Measurements from ENCODE around the gene MASP2. TPM values are rescaled to one million over a fixed set of nuclear protein-coding genes. Genes with fewer than 3 reads are reported as not detected.

The MASP2 gene
- total RNA-seq, 1 experiment from 2014 or later = 0.25 TPM

DNA sequence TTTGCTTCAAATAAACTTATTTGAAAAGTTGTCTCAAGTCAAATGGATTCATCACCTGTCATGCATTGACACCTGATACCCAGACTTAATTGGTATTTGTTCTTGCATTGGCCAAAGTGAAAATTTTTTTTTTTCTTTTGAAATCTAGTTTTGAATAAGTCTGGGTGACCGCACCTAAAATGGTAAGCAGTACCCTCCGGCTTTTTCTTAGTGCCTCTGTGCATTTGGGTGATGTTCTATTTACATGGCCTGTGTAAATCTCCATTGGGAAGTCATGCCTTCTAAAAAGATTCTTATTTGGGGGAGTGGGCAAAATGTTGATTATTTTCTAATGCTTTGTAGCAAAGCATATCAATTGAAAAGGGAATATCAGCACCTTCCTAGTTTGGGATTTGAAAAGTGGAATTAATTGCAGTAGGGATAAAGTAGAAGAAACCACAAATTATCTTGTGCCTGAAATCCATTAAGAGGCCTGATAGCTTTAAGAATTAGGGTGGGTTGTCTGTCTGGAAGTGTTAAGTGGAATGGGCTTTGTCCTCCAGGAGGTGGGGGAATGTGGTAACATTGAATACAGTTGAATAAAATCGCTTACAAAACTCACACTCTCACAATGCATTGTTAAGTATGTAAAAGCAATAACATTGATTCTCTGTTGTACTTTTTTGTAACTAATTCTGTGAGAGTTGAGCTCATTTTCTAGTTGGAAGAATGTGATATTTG lies 22.7 kb downstream of the MASP2 start:
- ATAC-seq (no peak), DNase-seq (ENCODE audit: low read depth, low spot score) (no peak)
- RAD21 ChIA-PET (ENCODE audit: low non-redundant PET in 1 of 2, low total read pairs in 2 of 2, uncharacterized antibody in 2 of 2, unreplicated experiment in 2 of 2) = no interaction called here
- H3K4me2 ChIP-seq (ENCODE audit: low read length) = no peak overlapping the region
- no peaks in the 10 kb centered on the region for H3K9me3 ChIP-seq (ENCODE audit: control insufficient read depth in 1 of 2, insufficient read depth in 1 of 2, low read depth in 1 of 2, low read length in 2 of 2)
- no peaks in the 10 kb centered on the region for H3K4me1 ChIP-seq (ENCODE audit: control insufficient read depth in 1 of 2, insufficient read depth in 2 of 2, low read length in 2 of 2)
- no peak overlapping the region for H3K9ac ChIP-seq (ENCODE audit: low read length)
- no peak overlapping the region for H2AFZ ChIP-seq (ENCODE audit: low read depth, low read length, poor library complexity, severe bottlenecking)
- POLR2A ChIA-PET = no interaction called here
- no peaks in the 10 kb centered on the region for H3K27me3 ChIP-seq (ENCODE audit: insufficient read depth, low read length)
- intact Hi-C loops (cut with micrococcal nuclease) = no loop called here
- TF ChIP-seq YY1 (IDR thresholded peaks at IDR 0.05; ENCODE audit: extremely low read depth, insufficient replicate concordance, low read depth, low read length) (no peak), ELF1 (IDR thresholded peaks at IDR 0.05; ENCODE audit: borderline replicate concordance, low read depth) (no peak), SIN3A (IDR thresholded peaks at IDR 0.05; ENCODE audit: low read depth) (no peak), SP1 (IDR thresholded peaks at IDR 0.05; ENCODE audit: low read depth) (no peak), CBX3 (IDR thresholded peaks at IDR 0.05; ENCODE audit: low read depth) (no peak), FOSL1 (IDR thresholded peaks at IDR 0.05; ENCODE audit: low read depth) (no peak), ZNF274 (IDR thresholded peaks at IDR 0.05; ENCODE audit: low read depth, low read length) (no peak), ATF3 (IDR thresholded peaks at IDR 0.05) (no peak), SRF (IDR thresholded peaks at IDR 0.05; ENCODE audit: low read depth) (no peak), EGR1 (IDR thresholded peaks at IDR 0.05; ENCODE audit: low read depth) (no peak)
- TF ChIP-seq, protein P1, sequence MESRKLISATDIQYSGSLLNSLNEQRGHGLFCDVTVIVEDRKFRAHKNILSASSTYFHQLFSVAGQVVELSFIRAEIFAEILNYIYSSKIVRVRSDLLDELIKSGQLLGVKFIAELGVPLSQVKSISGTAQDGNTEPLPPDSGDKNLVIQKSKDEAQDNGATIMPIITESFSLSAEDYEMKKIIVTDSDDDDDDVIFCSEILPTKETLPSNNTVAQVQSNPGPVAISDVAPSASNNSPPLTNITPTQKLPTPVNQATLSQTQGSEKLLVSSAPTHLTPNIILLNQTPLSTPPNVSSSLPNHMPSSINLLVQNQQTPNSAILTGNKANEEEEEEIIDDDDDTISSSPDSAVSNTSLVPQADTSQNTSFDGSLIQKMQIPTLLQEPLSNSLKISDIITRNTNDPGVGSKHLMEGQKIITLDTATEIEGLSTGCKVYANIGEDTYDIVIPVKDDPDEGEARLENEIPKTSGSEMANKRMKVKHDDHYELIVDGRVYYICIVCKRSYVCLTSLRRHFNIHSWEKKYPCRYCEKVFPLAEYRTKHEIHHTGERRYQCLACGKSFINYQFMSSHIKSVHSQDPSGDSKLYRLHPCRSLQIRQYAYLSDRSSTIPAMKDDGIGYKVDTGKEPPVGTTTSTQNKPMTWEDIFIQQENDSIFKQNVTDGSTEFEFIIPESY (IDR thresholded peaks at IDR 0.05; ENCODE audit: extremely low read depth, insufficient replicate concordance, low read length) = no peak
- TF ChIP-seq, protein P2, sequence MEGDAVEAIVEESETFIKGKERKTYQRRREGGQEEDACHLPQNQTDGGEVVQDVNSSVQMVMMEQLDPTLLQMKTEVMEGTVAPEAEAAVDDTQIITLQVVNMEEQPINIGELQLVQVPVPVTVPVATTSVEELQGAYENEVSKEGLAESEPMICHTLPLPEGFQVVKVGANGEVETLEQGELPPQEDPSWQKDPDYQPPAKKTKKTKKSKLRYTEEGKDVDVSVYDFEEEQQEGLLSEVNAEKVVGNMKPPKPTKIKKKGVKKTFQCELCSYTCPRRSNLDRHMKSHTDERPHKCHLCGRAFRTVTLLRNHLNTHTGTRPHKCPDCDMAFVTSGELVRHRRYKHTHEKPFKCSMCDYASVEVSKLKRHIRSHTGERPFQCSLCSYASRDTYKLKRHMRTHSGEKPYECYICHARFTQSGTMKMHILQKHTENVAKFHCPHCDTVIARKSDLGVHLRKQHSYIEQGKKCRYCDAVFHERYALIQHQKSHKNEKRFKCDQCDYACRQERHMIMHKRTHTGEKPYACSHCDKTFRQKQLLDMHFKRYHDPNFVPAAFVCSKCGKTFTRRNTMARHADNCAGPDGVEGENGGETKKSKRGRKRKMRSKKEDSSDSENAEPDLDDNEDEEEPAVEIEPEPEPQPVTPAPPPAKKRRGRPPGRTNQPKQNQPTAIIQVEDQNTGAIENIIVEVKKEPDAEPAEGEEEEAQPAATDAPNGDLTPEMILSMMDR (IDR thresholded peaks at IDR 0.05 in 2 of 3, conservative IDR thresholded peaks at IDR 0.05 in 1 of 3; ENCODE audit: borderline replicate concordance in 1 of 3, insufficient read depth in 1 of 3, low read depth in 2 of 3, low read length in 2 of 3) = no peak
- no peak overlapping the region for H3K4me3 ChIP-seq (replicated peaks in 1 of 2; ENCODE audit: low read depth in 1 of 2, low read length in 2 of 2)
- peaks cover 27% of the 10 kb centered on the region for H3K79me2 ChIP-seq (ENCODE audit: insufficient read depth, low read length)
- no peak overlapping the region for H3K27ac ChIP-seq (ENCODE audit: low read depth, low read length)
- H4K20me1 ChIP-seq (ENCODE audit: insufficient read depth) = 0 out of 2 replicates have a peak, but pooled peaks cover 16% of the 10 kb centered on the region
- CTCF ChIA-PET = no interaction called here
- no TSS peak for BruUV-seq (replicated peaks)
- H3K36me3 ChIP-seq (ENCODE audit: control insufficient read depth in 1 of 2, insufficient read depth in 2 of 2, low read length in 2 of 2) = peaks cover 41 to 57% of the 10 kb centered on the region in 2 experiments
- H3K9me2 ChIP-seq (ENCODE audit: insufficient read depth) = no peaks in the 10 kb centered on the region
